HEK293 (cell line): ENCODE measurements around the gene ABCG4.

Experiments
- EGR2 ChIP-seq: fragments of 450-650 bp; formaldehyde crosslinking; IDR thresholded peaks from 2 replicates; pipeline ENCODE4 v1.5.1; 2016; ENCODE audit warnings: low read depth, missing biosample characterization, missing genetic modification characterization
- INSM2 ChIP-seq: fragments of 450-650 bp; formaldehyde crosslinking; IDR thresholded peaks from 2 replicates; pipeline ENCODE4 v1.5.1; 2016; ENCODE audit warnings: missing biosample characterization, missing genetic modification characterization
- KLF7 ChIP-seq: fragments of 450-650 bp; formaldehyde crosslinking; IDR thresholded peaks from 2 replicates; pipeline ENCODE4 v1.5.1; 2016; ENCODE audit warnings: missing biosample characterization, missing genetic modification characterization, borderline replicate concordance
- PRDM1 ChIP-seq: fragments of 450-650 bp; formaldehyde crosslinking; IDR thresholded peaks from 2 replicates; pipeline ENCODE4; 2016; ENCODE audit warnings: missing biosample characterization, missing genetic modification characterization
- PRDM10 ChIP-seq: fragments of 450-650 bp; formaldehyde crosslinking; IDR thresholded peaks from 2 replicates; pipeline ENCODE4 v1.5.1; 2016; ENCODE audit warnings: missing biosample characterization, missing genetic modification characterization
- REPIN1 ChIP-seq: fragments of 450-650 bp; formaldehyde crosslinking; IDR thresholded peaks from 2 replicates; pipeline ENCODE4 v1.5.1; 2017; ENCODE audit warnings: missing biosample characterization, missing genetic modification characterization, low read depth
- ZBTB7A ChIP-seq: fragments of 450-650 bp; formaldehyde crosslinking; IDR thresholded peaks from 2 replicates; pipeline ENCODE4 v1.5.1; 2016; ENCODE audit warnings: low read depth, missing biosample characterization, missing genetic modification characterization
- ZNF175 ChIP-seq: fragments of 450-650 bp; formaldehyde crosslinking; IDR thresholded peaks from 2 replicates; pipeline ENCODE4 v1.5.1; 2016; ENCODE audit warnings: missing biosample characterization, missing genetic modification characterization
- ZNF2 ChIP-seq: fragments of 450-650 bp; formaldehyde crosslinking; IDR thresholded peaks from 2 replicates; pipeline ENCODE4 v1.5.1; 2016; ENCODE audit warnings: missing biosample characterization, missing genetic modification characterization
- ZNF280C ChIP-seq: fragments of 450-650 bp; formaldehyde crosslinking; IDR thresholded peaks from 2 replicates; pipeline ENCODE4 v1.5.1; 2016; ENCODE audit warnings: missing biosample characterization, missing genetic modification characterization
- ZNF302 ChIP-seq: fragments of 450-650 bp; formaldehyde crosslinking; IDR thresholded peaks from 2 replicates; pipeline ENCODE4 v1.5.1; 2016; ENCODE audit warnings: missing biosample characterization, missing genetic modification characterization, low read depth
- ZNF501 ChIP-seq: fragments of 450-650 bp; formaldehyde crosslinking; IDR thresholded peaks from 2 replicates; pipeline ENCODE4 v1.5.1; 2016; ENCODE audit warnings: missing biosample characterization, missing genetic modification characterization
- ZNF530 ChIP-seq: fragments of 450-650 bp; formaldehyde crosslinking; IDR thresholded peaks from 2 replicates; pipeline ENCODE4 v1.5.1; 2016; ENCODE audit warnings: low read depth, missing biosample characterization, missing genetic modification characterization
- ZNF555 ChIP-seq: fragments of 450-650 bp; formaldehyde crosslinking; conservative IDR thresholded peaks from 2 replicates; pipeline ENCODE4 v1.5.1; 2017; ENCODE audit warnings: missing biosample characterization, mild to moderate bottlenecking, missing genetic modification characterization, inconsistent platforms
- ZNF558 ChIP-seq: fragments of 450-650 bp; formaldehyde crosslinking; IDR thresholded peaks from 2 replicates; pipeline ENCODE4 v1.5.1; 2016; ENCODE audit warnings: missing biosample characterization, missing genetic modification characterization
- ZNF626 ChIP-seq: fragments of 450-650 bp; sonication (Bioruptor Pico); formaldehyde crosslinking; IDR thresholded peaks from 2 replicates; pipeline ENCODE4 v1.5.1; 2018; ENCODE audit warnings: missing biosample characterization, missing genetic modification characterization, inconsistent platforms
- ZNF629 ChIP-seq: fragments of 450-650 bp; formaldehyde crosslinking; IDR thresholded peaks from 2 replicates; pipeline ENCODE4 v1.5.1; 2017; ENCODE audit warnings: missing biosample characterization, missing genetic modification characterization
- ZNF654 ChIP-seq: fragments of 450-650 bp; formaldehyde crosslinking; IDR thresholded peaks from 2 replicates; pipeline ENCODE4 v1.5.1; 2016; ENCODE audit warnings: low read depth, missing biosample characterization, missing genetic modification characterization
- ZNF664 ChIP-seq: fragments of 450-650 bp; formaldehyde crosslinking; IDR thresholded peaks from 2 replicates; pipeline ENCODE4 v1.5.1; 2016; ENCODE audit warnings: missing biosample characterization, missing genetic modification characterization
- ZNF670 ChIP-seq: fragments of 450-650 bp; formaldehyde crosslinking; IDR thresholded peaks from 2 replicates; pipeline ENCODE4 v1.5.1; 2016; ENCODE audit warnings: missing biosample characterization, missing genetic modification characterization, low read depth
- ZNF776 ChIP-seq: fragments of 450-650 bp; formaldehyde crosslinking; IDR thresholded peaks from 2 replicates; pipeline ENCODE4 v1.5.0; 2017; ENCODE audit warnings: missing biosample characterization, missing genetic modification characterization, borderline replicate concordance
- ZNF785 ChIP-seq: fragments of 450-650 bp; formaldehyde crosslinking; IDR thresholded peaks from 2 replicates; pipeline ENCODE4 v1.5.1; 2016; ENCODE audit warnings: missing biosample characterization, missing genetic modification characterization
- ZSCAN23 ChIP-seq: fragments of 450-650 bp; formaldehyde crosslinking; IDR thresholded peaks from 2 replicates; pipeline ENCODE4 v1.5.1; 2016; ENCODE audit warnings: missing biosample characterization, missing genetic modification characterization
- ZXDB ChIP-seq: fragments of 450-650 bp; formaldehyde crosslinking; IDR thresholded peaks from 2 replicates; pipeline ENCODE4 v1.5.1; 2016; ENCODE audit warnings: missing biosample characterization, missing genetic modification characterization
- TF ChIP-seq, protein P1 (sequence below): fragments of 450-650 bp; formaldehyde crosslinking; IDR thresholded peaks from 2 replicates; pipeline ENCODE4 v1.5.1; 2016; ENCODE audit warnings: missing biosample characterization, missing genetic modification characterization
- TF ChIP-seq, protein P2 (sequence below): fragments of 450-650 bp; formaldehyde crosslinking; optimal IDR thresholded peaks from 2 replicates; pipeline ENCODE3; 2016; ENCODE audit warnings: missing biosample characterization, mild to moderate bottlenecking, missing genetic modification characterization
- TF ChIP-seq, protein P3 (sequence below): fragments of 450-650 bp; formaldehyde crosslinking; IDR thresholded peaks from 2 replicates; pipeline ENCODE4; 2016; ENCODE audit warnings: missing biosample characterization, missing genetic modification characterization

The ABCG4 gene

GRCh38 chr11:119168471-119169281 lies 19.8 kb downstream of the ABCG4 start, which contains the start of gene NLRX1 (continued):
- TF ChIP-seq ZXDB (tag by site-specific recombination) (peak; percentile 68), EGR2 (tag by site-specific recombination) (no peak), ZSCAN23 (0 out of 2 replicates have a peak, but pooled peaks have one; percentile 52), REPIN1 (tag by site-specific recombination) (no peak), ZNF2 (tag by site-specific recombination) (no peak), ZNF785 (0 out of 2 replicates have a peak, but pooled peaks have one; percentile 61), ZNF626 (no peak), PRDM10 (0 out of 2 replicates have a peak, but pooled peaks have one; percentile 30), ZNF776 (tag by site-specific recombination) (no peak), ZNF654 (tag by site-specific recombination) (no peak; the same call in 1 of the 2 replicates), ZNF530 (tag by site-specific recombination) (no peak), ZNF280C (no peak), ZNF555 (no peak), PRDM1 (tag by site-specific recombination) (no peak), ZNF501 (tag by site-specific recombination) (no peak), INSM2 (tag by site-specific recombination) (no peak), ZBTB7A (tag by site-specific recombination) (peak; percentile 55; the same call in 1 of the 2 replicates), ZNF558 (tag by site-specific recombination) (no peak), KLF7 (tag by site-specific recombination) (peak; percentile 50; the same call in 1 of the 2 replicates), ZNF664 (peak; percentile 55; the same call in 1 of the 2 replicates), ZNF629 (peak; percentile 80), ZNF670 (tag by site-specific recombination) (no peak), ZNF302 (tag by site-specific recombination) (no peak), ZNF175 (tag by site-specific recombination) (no peak)
- TF ChIP-seq, protein P1, sequence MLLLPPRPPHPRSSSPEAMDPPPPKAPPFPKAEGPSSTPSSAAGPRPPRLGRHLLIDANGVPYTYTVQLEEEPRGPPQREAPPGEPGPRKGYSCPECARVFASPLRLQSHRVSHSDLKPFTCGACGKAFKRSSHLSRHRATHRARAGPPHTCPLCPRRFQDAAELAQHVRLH (tag by site-specific recombination) = peak; percentile 95
- TF ChIP-seq, protein P2, sequence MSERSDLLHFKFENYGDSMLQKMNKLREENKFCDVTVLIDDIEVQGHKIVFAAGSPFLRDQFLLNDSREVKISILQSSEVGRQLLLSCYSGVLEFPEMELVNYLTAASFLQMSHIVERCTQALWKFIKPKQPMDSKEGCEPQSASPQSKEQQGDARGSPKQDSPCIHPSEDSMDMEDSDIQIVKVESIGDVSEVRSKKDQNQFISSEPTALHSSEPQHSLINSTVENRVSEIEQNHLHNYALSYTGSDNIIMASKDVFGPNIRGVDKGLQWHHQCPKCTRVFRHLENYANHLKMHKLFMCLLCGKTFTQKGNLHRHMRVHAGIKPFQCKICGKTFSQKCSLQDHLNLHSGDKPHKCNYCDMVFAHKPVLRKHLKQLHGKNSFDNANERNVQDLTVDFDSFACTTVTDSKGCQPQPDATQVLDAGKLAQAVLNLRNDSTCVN (tag by site-specific recombination) = peak; percentile 75
- TF ChIP-seq, protein P3, sequence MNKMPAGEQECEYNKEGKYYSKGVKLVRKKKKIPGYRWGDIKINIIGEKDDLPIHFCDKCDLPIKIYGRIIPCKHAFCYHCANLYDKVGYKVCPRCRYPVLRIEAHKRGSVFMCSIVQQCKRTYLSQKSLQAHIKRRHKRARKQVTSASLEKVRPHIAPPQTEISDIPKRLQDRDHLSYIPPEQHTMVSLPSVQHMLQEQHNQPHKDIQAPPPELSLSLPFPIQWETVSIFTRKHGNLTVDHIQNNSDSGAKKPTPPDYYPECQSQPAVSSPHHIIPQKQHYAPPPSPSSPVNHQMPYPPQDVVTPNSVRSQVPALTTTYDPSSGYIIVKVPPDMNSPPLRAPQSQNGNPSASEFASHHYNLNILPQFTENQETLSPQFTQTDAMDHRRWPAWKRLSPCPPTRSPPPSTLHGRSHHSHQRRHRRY = no peak
